Measurements from ENCODE around the gene LRP8.
A peak's percentile ranks its signal among the peaks of the same experiment; 100 is the strongest.

Gene LRP8

GRCh38 chr1:53296117-53296749 is 31.6 kb downstream of the LRP8 start:
- H3K4me1 ChIP-seq: peaks cover 0 to 70% (median 47%) of the 10 kb centered on the region in 4 donors
- no peaks in the 10 kb centered on the region for H3K27me3 ChIP-seq
- intact Hi-C loops (cut with DNase I; ENCODE audit: low total_unique reads): no loop called here
- TF ChIP-seq CTCF (IDR thresholded peaks at IDR 0.05): no peak
- H3K9me3 ChIP-seq: no peaks in the 10 kb centered on the region
- H3K36me3 ChIP-seq: no peaks in the 10 kb centered on the region
- H3K27ac ChIP-seq: peak overlapping the region; percentile 62 to 78
- no peak for DNase-seq
- no peak overlapping the region for H3K4me3 ChIP-seq

GRCh38 chr1:53295726-53296116 is 32.1 kb downstream of the LRP8 start:
- no peak overlapping the region for H3K4me3 ChIP-seq
- no peaks in the 10 kb centered on the region for H3K36me3 ChIP-seq
- no peak for DNase-seq
- no peak for TF ChIP-seq CTCF (IDR thresholded peaks at IDR 0.05)
- H3K4me1 ChIP-seq: peaks cover 0 to 70% (median 47%) of the 10 kb centered on the region in 4 donors
- intact Hi-C loops (cut with DNase I; ENCODE audit: low total_unique reads): no loop called here
- H3K9me3 ChIP-seq: no peaks in the 10 kb centered on the region
- no peaks in the 10 kb centered on the region for H3K27me3 ChIP-seq
- peak overlapping the region; percentile 62 to 78 for H3K27ac ChIP-seq

- Histone ChIP-seq H3K36me3 (no peaks in the 10 kb centered on the region), H3K9me3 (no peaks in the 10 kb centered on the region), H3K27ac (peak overlapping the region; percentile 62 to 78), H3K27me3 (no peaks in the 10 kb centered on the region), H3K4me1 (peaks cover 0 to 70% (median 47%) of the 10 kb centered on the region in 4 donors), H3K4me3 (no peak overlapping the region)
- peak; percentile 42 to 81 for DNase-seq
- no peak for TF ChIP-seq CTCF (IDR thresholded peaks at IDR 0.05)
- intact Hi-C loops (cut with DNase I; ENCODE audit: low total_unique reads): no loop called here
These were observed 32.6 kb downstream of the LRP8 start for GRCh38 chr1:53295295-53295694.

GRCh38 chr1:53294567-53294966 is 33.3 kb downstream of the LRP8 start:
- peak overlapping the region; percentile 62 to 78 for H3K27ac ChIP-seq
- no peaks in the 10 kb centered on the region for H3K9me3 ChIP-seq
- no peaks in the 10 kb centered on the region for H3K27me3 ChIP-seq
- H3K4me3 ChIP-seq: no peak overlapping the region
- no peak for DNase-seq
- no peak for TF ChIP-seq CTCF (IDR thresholded peaks at IDR 0.05)
- H3K36me3 ChIP-seq: no peaks in the 10 kb centered on the region
- peaks cover 0 to 70% (median 47%) of the 10 kb centered on the region in 4 donors for H3K4me1 ChIP-seq
- intact Hi-C loops (cut with DNase I; ENCODE audit: low total_unique reads): no loop called here

GRCh38 chr1:53294061-53294460 is 33.8 kb downstream of the LRP8 start:
- Histone ChIP-seq H3K27ac (peak overlapping the region; percentile 62 to 78), H3K4me3 (no peak overlapping the region), H3K36me3 (no peaks in the 10 kb centered on the region), H3K27me3 (no peaks in the 10 kb centered on the region), H3K4me1 (peaks cover 0 to 68% (median 47%) of the 10 kb centered on the region in 4 donors), H3K9me3 (no peaks in the 10 kb centered on the region)
- DNase-seq: no peak
- no peak for TF ChIP-seq CTCF (IDR thresholded peaks at IDR 0.05)
- intact Hi-C loops (cut with DNase I; ENCODE audit: low total_unique reads): no loop called here

Data from tibial artery (tissue), 4 donors.